ENCODE data around the gene NATD1.

The NATD1 gene

GRCh38 chr17:21269394-21269793, 16.2 kb upstream of the NATD1 start:
- Histone ChIP-seq H4K20me1 (ENCODE audit: insufficient read depth) (no peaks in the 10 kb centered on the region), H3K4me2 (no peak overlapping the region), H3K27ac (no peak overlapping the region), H3K79me2 (ENCODE audit: insufficient read depth, low read depth) (no peaks in the 10 kb centered on the region), H2AFZ (ENCODE audit: low read depth) (no peak overlapping the region), H3K4me3 (IDR thresholded peaks at IDR 0.05; ENCODE audit: insufficient read depth, low read depth, low read length) (no peak overlapping the region), H3K4me1 (ENCODE audit: low read depth, poor library complexity, severe bottlenecking) (no peaks in the 10 kb centered on the region), H3K36me3 (ENCODE audit: insufficient read depth) (no peaks in the 10 kb centered on the region), H3K9ac (no peak overlapping the region), H3K27me3 (ENCODE audit: insufficient read depth, low read depth) (no peaks in the 10 kb centered on the region)
- TF ChIP-seq CTCF (conservative IDR thresholded peaks at IDR 0.05; ENCODE audit: low read depth, low read length) = no peak

GRCh38 chr17:21268596-21269188, 15.5 kb upstream of the NATD1 start:
- Histone ChIP-seq H2AFZ (ENCODE audit: low read depth) (no peak overlapping the region), H3K4me1 (ENCODE audit: low read depth, poor library complexity, severe bottlenecking) (no peaks in the 10 kb centered on the region), H3K36me3 (ENCODE audit: insufficient read depth) (no peaks in the 10 kb centered on the region), H3K27ac (no peak overlapping the region), H3K4me3 (IDR thresholded peaks at IDR 0.05; ENCODE audit: insufficient read depth, low read depth, low read length) (no peak overlapping the region), H3K27me3 (ENCODE audit: insufficient read depth, low read depth) (no peaks in the 10 kb centered on the region), H3K4me2 (no peak overlapping the region), H3K9ac (no peak overlapping the region), H3K79me2 (ENCODE audit: insufficient read depth, low read depth) (no peaks in the 10 kb centered on the region), H4K20me1 (ENCODE audit: insufficient read depth) (no peaks in the 10 kb centered on the region)
- no peak for TF ChIP-seq CTCF (conservative IDR thresholded peaks at IDR 0.05; ENCODE audit: low read depth, low read length)

- Histone ChIP-seq H3K27me3 (ENCODE audit: insufficient read depth, low read depth) (no peaks in the 10 kb centered on the region), H3K4me3 (IDR thresholded peaks at IDR 0.05; ENCODE audit: insufficient read depth, low read depth, low read length) (no peak overlapping the region), H3K27ac (no peak overlapping the region), H3K79me2 (ENCODE audit: insufficient read depth, low read depth) (no peaks in the 10 kb centered on the region), H3K4me1 (ENCODE audit: low read depth, poor library complexity, severe bottlenecking) (no peaks in the 10 kb centered on the region), H4K20me1 (ENCODE audit: insufficient read depth) (no peaks in the 10 kb centered on the region), H3K9ac (no peak overlapping the region), H3K4me2 (no peak overlapping the region), H2AFZ (ENCODE audit: low read depth) (no peak overlapping the region), H3K36me3 (ENCODE audit: insufficient read depth) (no peaks in the 10 kb centered on the region)
- TF ChIP-seq CTCF (conservative IDR thresholded peaks at IDR 0.05; ENCODE audit: low read depth, low read length) = no peak
These were observed 10.2 kb upstream of the NATD1 start for GRCh38 chr17:21263376-21263775.

- Histone ChIP-seq H3K4me2 (no peak overlapping the region), H3K79me2 (ENCODE audit: insufficient read depth, low read depth) (no peaks in the 10 kb centered on the region), H3K27me3 (ENCODE audit: insufficient read depth, low read depth) (no peaks in the 10 kb centered on the region), H3K27ac (no peak overlapping the region), H3K4me1 (ENCODE audit: low read depth, poor library complexity, severe bottlenecking) (no peaks in the 10 kb centered on the region), H4K20me1 (ENCODE audit: insufficient read depth) (no peaks in the 10 kb centered on the region), H3K9ac (no peak overlapping the region), H2AFZ (ENCODE audit: low read depth) (no peak overlapping the region), H3K4me3 (IDR thresholded peaks at IDR 0.05; ENCODE audit: insufficient read depth, low read depth, low read length) (no peak overlapping the region), H3K36me3 (ENCODE audit: insufficient read depth) (no peaks in the 10 kb centered on the region)
- TF ChIP-seq CTCF (conservative IDR thresholded peaks at IDR 0.05; ENCODE audit: low read depth, low read length) = no peak
These were observed 9.2 kb upstream of the NATD1 start for GRCh38 chr17:21262259-21262993.

Data from KMS-11 (cell line).